ENCODE measurements around the gene FAF1.

Gene FAF1

GRCh38 chr1:50978144-50978851 is 18.2 kb upstream of the FAF1 start:
- no peak for DNase-seq (ENCODE audit: low read depth)

GRCh38 chr1:50977575-50978143 is 17.6 kb upstream of the FAF1 start:
- no peak for DNase-seq (ENCODE audit: low read depth)

DNA sequence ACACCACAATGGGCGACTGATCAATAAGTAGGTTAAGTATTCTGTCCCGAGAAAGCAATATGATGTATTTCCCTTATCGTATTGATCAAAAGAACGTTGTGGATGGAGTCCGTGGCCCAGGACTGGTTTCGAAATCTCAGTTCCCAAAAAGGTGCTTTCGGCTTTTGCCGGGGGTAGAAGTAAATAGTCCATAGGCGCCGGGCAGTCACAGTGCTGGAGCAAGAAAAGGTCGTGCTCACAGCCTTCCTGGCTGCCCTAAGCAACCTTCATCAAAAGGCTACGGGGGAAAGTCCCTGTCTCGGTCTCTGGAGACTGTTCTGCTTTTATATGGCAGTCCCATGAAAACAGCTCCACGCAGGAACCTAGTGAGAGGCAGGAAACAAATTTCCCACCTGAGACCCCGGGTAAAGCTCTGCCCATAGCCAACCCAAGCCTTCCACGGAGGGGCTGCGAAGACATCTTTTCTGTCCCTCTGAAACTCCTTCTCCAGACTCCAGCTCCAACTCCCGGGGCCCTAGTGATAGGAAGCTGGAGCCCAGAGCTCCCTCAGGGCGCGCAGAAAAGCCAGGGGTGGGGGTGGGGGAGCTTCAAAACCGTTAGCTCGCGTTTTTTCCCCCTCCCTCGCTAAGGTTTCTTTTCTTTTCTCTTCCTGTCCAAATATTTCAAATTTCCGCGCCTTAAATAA is 17.0 kb upstream of the FAF1 start:
- DNase-seq (ENCODE audit: low read depth) = no peak

DNA sequence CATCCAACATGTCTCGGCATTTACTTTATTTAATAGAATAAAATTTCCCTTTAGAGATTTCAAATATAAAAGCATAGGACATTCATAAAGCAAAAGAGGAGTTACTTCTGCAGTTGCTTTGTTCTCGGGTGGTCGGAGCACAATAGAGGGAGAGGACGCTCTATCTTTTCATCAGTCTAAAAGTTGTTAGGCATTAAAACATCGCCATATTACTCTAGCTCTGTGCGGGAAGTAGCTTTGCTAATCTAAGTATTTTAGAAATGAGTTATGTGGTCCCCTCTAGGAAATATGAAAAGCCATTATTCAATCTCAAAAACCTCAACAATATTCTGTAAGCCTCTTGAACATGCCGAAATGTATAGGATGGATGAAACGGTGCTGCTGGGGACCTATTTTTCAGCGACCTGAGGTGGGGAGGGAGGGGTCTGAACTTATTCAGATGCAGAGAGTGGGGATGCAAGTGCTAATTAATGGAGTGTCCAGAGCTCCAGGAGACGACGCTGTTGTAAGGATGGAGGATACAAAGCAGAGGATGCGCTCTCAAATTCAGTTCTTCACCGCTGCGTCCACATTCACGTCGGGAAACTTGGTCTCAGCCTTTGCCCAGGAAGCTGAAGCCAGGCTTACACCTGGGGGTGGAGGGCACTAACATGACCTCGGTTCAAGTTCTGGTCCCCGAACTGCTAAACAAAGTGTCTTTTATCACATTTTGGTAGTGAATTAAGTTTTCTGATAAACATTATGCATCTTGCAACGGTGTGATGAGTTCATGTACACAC is 16.2 kb upstream of the FAF1 start:
- no peak for DNase-seq (ENCODE audit: low read depth)

GRCh38 chr1:50975436-50975835 is 15.4 kb upstream of the FAF1 start:
- no peak for DNase-seq (ENCODE audit: low read depth)

- no peak for DNase-seq (ENCODE audit: low read depth)
These were observed 14.5 kb upstream of the FAF1 start for GRCh38 chr1:50974618-50974935.

- no peak for DNase-seq (ENCODE audit: low read depth)
These were observed 14.0 kb upstream of the FAF1 start for GRCh38 chr1:50973875-50974617.

- no peak for DNase-seq (ENCODE audit: low read depth)
These were observed 13.2 kb upstream of the FAF1 start for GRCh38 chr1:50973255-50973654.

GRCh38 chr1:50972766-50973165 is 12.7 kb upstream of the FAF1 start:
- DNase-seq (ENCODE audit: low read depth) = no peak

GRCh38 chr1:50971748-50972305 is 11.8 kb upstream of the FAF1 start:
- DNase-seq (ENCODE audit: low read depth) = no peak

DNA sequence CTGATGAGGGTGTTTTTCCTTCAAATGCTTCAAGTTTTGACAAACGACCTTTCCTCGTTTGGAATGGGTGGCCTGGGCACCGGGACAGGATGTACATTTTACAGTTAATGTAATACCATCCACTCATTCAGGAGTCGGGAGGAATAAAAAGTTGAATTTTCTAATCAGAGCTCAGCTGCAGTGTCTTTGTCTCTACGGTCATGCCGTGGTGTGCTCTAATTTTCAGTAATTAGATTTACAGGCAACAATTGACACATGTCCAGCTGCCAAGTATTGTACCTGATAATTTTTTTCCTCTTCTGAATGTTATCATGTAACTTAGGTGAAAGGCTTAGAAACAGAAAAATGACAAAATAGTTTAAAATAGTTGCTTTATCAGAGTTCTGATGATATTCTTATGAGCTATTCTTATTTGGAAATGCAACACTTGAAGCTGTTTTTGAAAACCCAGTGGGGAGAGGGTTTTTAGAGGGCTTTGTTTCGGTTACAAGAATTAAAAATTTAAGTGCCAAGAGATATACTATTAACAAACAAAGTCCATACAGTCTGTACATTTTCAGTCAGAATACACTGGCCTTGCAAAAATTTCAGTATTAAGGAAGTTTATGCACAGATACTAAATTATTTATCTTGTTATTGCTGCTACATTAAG is 11.0 kb upstream of the FAF1 start:
- DNase-seq (ENCODE audit: low read depth) = no peak

DNA sequence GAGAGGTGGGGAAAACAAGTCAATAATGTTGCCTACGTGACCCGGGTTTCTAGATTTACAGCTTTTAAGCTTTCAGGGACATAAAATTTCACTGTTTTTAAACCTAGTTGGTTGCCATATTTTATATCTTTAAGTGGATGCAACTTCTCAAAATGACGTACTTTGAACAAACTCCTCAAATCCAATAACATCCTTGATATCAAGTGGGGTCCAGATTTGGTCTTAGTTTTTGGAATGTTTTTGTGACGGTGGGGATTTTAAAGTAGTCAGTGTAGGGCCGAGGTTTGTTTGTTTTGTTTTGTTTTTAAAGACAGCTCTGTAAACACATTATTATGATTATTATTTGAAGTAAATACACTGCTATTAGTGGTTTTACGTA is 10.4 kb upstream of the FAF1 start:
- no peak for DNase-seq (ENCODE audit: low read depth)

GRCh38 chr1:50969611-50970508 is 9.8 kb upstream of the FAF1 start, which contains the start of gene CDKN2C:
TSS of gene CDKN2C (plus strand) at chr1:50970245. CDS start at chr1:50970369, 124 bp downstream.
- peak; percentile 67 for DNase-seq (ENCODE audit: low read depth)

- no peak for DNase-seq (ENCODE audit: low read depth)
These were observed 8.9 kb upstream of the FAF1 start for GRCh38 chr1:50968821-50969610.

DNA sequence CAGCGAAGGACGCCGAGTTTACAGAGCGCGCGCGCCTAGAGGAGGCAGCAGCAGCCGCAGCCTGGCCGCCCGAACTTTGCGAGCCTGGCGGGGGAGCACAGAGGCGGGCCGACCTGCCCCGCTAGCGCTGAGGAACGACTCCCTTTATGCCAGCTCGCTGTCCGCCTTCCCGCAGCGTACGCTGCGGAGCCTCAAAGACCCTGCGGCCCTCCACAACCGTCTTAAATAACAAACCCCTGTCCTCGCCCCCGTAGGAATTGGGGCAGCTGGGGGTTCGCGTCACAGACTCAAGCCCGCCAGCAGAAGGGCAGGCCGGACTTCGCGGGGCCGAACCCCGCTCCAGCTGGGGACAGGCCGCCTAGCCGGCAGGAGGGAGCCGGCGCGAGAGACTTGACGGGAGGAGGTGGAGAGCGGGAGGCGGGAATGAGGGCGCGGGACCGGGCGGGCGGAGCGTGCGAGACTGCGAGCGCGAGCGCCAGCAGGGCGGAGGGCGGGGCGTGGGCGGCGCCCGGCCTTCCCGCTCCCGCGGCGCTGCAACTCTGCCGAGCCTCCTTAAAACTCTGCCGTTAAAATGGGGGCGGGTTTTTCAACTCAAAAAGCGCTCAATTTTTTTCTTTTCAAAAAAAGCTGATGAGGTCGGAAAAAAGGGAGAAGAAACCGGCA is 8.2 kb upstream of the FAF1 start:
- peak; percentile 84 for DNase-seq (ENCODE audit: low read depth)

GRCh38 chr1:50967416-50968157 is 7.5 kb upstream of the FAF1 start:
- no peak for DNase-seq (ENCODE audit: low read depth)

- no peak for DNase-seq (ENCODE audit: low read depth)
These were observed 6.9 kb upstream of the FAF1 start for GRCh38 chr1:50966991-50967390.

DNA sequence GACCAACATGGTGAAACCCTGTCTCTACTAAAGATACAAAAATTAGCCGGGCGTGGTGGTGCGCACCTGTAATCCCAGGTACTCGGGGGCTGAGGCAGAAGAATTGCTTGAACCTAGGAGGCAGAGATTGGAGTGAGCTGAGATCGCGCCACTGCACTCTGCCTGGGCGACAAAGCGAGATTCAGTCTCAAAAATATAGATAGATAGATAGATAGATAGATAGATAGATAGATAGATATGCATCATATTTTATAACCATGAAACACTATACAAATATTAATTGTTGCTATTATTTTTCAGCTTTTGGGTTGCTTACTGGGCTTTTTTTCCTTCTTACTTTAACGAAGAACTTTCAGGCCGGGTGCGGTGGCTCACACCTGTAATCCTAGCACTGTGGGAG is 4.8 kb upstream of the FAF1 start:
- DNase-seq (ENCODE audit: low read depth) = no peak

Measured in fibroblast of the conjunctiva (primary cell).